ENCODE data around the gene DKK2.

DKK2 gene, protein sequence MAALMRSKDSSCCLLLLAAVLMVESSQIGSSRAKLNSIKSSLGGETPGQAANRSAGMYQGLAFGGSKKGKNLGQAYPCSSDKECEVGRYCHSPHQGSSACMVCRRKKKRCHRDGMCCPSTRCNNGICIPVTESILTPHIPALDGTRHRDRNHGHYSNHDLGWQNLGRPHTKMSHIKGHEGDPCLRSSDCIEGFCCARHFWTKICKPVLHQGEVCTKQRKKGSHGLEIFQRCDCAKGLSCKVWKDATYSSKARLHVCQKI

DNA sequence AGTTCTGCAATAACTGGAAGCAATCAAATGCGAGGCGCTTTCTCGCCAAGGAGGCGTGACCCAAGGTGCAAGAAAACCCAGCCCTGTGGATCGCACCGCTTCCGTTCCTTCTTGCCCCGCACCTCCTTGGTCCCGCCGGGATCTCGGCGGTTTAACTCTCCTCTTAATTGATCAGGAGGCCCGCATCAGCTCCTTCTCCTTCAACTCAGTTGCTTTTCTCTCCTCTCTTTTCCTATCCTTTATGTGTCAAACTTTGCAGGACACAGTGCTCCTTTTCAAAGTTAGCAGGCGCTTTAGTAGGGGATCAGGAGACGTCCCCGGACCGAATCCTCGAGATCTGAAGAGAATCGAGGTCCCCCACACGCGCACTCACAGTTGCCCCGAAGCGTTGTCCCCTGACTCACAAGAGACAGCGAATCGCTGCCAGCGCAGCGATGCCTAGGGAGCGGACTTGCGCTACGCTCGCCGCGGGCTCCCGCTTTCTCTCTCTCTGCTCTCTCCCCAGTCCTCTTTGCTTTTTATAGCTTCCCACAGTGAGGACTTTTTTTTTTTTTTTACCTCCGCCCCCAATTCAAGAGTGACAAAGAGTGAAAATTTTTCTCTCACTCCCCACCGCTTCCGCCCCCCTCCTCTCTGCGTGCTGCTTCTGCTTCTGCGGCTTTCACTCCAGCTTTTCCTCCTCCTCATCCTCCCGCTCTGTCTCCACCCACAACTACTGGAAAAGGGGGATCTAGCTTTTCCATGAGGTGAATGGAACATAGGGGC lies at the start of gene DKK2:
Gene DKK2, minus strand, starts transcription at position 495 of the 765 bp plus-strand sequence. CDS start 722 bp downstream, outside the sequence.
- TF ChIP-seq POLR2A (IDR thresholded peaks at IDR 0.05; ENCODE audit: low read length) (no peak), GATA1 (IDR thresholded peaks at IDR 0.05; ENCODE audit: low read depth, low read length) (no peak)
- no peak for DNase-seq

DNA sequence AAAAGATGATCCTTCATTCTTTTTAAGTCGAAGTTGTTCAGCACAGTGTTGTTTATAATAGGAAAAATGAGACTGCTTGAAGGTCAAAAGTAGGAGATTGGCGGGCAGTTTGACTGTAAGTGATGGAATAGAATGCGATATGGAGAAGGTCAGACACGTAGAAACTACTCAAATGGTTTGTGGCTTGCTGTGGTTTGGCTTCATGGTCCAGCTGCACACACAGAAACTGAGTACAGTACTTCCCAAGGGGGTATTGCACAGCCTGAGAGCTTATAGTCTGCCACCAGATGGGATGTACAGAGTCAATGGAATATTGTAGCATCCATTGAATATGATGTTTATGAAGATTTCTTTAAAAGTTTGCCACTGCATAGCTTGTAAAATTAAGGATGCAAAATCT lies 41.1 kb upstream of the DKK2 start:
- no peak for TF ChIP-seq POLR2A (IDR thresholded peaks at IDR 0.05; ENCODE audit: low read length)
- no peak for TF ChIP-seq GATA1 (IDR thresholded peaks at IDR 0.05; ENCODE audit: low read depth, low read length)
- no peak for DNase-seq

DNA sequence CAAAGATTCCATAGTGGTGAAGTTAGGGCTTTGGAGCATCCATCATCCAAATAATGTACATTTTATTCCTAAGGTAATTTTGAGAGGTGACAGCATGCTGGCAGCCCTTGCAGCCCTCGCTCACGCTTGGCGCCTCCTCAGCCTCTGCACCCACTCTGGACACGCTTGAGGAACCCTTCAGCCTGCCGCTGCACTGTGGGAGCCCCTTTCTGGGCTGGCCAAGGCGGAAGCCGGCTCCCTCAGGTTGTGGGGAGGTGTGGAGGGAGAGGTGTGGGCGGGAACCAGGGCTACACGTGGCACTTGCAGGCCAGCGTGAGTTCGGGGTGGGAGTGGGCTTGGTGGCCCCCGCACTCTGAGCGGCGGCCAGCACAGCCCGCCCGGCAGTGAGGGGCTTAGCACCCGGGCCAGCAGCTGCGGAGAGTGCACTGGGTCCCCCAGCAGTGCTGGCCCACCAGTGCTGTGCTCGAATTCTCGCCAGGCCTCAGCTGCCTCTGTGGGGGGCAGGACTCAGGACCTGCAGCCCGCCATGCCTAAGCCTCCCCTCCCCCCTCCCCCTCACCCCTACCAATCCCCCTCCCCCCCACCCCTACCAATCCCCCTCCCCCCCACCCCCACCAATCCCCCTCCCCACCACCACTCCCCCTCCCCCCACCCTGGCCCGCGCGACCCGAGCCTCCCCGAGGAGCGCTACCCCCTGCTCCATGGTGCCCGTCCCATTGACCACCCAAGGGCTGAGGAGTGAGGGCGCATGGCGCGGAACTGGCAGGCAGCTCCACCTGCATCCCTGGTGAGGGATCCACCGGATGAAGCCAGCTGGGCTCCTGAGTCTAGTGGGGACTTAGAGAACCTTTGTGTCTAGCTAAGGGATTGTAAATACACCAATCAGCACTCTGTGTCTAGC lies 37.0 kb upstream of the DKK2 start:
- no peak for TF ChIP-seq POLR2A (IDR thresholded peaks at IDR 0.05; ENCODE audit: low read length)
- TF ChIP-seq GATA1 (IDR thresholded peaks at IDR 0.05; ENCODE audit: low read depth, low read length), result no peak
- DNase-seq, result no peak

DNA sequence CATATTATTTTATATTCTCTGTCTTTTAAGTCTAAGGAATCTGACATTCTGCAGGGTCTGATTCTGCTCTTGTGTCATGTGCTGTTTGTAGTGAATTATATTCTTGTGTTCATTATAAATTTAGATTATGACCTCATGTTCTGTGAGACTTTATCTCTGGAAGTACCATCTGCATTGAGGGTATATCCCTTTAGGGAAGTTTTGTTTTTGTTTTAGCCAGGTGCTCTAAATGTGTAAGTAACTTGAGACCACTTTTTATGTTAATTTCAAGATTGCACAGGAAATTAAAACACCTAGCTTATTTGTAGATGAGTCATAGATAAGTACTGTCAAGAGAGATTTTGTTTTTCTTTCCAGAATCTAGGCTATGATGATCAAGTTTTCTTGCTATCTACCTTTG lies 35.0 kb upstream of the DKK2 start:
- DNase-seq, result no peak
- TF ChIP-seq GATA1 (IDR thresholded peaks at IDR 0.05; ENCODE audit: low read depth, low read length) (no peak), POLR2A (IDR thresholded peaks at IDR 0.05; ENCODE audit: low read length) (no peak)

DNA sequence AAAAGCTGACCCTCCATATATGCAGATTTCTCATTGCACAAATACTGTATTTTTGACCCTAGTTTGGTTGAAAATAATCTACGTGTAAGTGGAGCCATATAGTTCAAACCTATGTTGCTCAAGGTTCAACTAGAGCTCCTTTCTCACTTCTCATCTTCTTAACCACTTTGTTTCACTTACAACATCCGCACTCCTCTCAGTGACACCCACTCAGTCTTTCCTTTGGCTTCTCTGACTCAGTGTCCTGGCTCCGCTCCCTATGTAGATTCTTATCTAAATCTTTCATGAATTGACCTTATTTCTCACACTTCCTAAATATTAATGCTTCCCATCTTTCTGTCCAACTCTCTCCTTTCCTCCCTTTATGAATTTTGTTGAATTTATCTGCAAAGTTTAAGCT lies 32.9 kb upstream of the DKK2 start:
- DNase-seq, result no peak
- no peak for TF ChIP-seq POLR2A (IDR thresholded peaks at IDR 0.05; ENCODE audit: low read length)
- no peak for TF ChIP-seq GATA1 (IDR thresholded peaks at IDR 0.05; ENCODE audit: low read depth, low read length)

DNA sequence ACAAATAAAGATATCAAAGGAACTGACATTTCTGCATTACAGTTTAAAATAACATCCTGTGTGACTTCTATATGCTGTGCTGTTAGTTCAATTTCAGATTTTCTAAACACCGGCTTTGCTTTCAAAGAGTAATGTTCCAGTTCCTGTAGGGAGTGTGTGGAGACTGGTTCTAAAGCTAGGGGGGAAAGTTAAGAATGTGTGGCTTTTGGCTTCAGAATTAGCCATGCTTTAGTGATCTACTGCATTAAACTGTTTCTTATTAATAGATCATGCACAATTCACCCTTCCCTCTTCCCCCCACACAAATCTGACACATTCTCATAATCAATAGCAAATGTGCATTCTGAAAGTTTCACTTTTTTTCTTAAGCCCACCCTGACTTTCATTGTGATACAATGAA lies 32.0 kb upstream of the DKK2 start:
- no peak for DNase-seq
- TF ChIP-seq GATA1 (IDR thresholded peaks at IDR 0.05; ENCODE audit: low read depth, low read length) (no peak), POLR2A (IDR thresholded peaks at IDR 0.05; ENCODE audit: low read length) (no peak)

DNA sequence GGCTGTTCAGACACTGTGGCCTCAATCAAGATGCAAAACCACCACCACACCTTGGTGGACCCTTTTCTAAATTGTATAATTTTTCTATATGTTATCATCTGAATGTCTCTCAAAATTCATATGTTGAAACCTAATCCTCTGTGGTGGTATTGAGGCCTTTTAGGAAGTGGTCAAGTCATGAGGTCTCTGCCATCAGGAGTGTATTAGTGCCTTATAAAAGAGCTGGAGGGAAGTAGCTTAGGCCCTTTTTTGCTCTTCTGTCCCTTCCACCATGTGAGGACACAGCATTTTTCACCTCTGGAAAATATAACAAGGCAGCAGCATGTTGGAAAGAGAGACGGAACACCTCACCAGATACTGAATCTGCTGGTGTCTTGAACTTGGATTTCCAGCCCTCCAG lies 30.5 kb upstream of the DKK2 start:
- no peak for TF ChIP-seq POLR2A (IDR thresholded peaks at IDR 0.05; ENCODE audit: low read length)
- no peak for TF ChIP-seq GATA1 (IDR thresholded peaks at IDR 0.05; ENCODE audit: low read depth, low read length)
- no peak for DNase-seq

DNA sequence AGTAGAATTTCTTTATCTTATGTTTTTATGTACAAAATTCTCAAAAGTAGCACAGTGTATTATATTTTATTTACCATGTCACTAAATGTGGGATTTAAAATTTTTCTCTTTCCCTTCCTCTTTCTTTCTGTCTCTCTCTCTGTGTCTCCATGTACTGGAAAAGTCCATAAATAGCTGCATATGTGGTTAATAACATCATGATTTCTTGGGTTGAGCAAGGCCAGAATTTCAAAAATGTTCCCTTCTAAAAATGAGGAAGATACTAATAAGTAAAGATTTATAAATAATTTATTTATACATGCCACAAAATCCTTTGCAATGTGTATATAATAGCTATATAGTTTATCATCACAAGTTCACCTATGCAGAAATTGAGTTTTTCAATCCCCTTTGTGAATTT lies 29.1 kb upstream of the DKK2 start:
- no peak for DNase-seq
- no peak for TF ChIP-seq GATA1 (IDR thresholded peaks at IDR 0.05; ENCODE audit: low read depth, low read length)
- no peak for TF ChIP-seq POLR2A (IDR thresholded peaks at IDR 0.05; ENCODE audit: low read length)

DNA sequence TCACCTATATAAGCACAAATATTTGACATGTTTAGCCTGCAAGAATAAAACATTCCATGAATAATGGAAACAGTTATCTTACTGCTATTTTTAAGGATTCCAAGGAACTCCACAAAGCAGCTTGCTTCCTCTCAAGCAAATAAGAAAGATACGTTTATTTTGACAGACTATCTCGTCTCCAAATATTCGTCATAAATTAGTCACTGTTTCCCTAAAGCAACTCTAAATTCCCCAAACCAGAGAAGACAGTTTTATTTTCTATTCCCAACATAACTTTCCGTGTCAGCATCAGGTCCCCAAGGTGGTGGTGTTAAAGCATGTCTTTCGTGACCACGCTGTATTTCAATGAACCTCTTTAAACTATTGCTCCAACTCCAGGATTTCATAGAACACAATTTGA lies 24.3 kb upstream of the DKK2 start:
- TF ChIP-seq POLR2A (IDR thresholded peaks at IDR 0.05; ENCODE audit: low read length) (no peak), GATA1 (IDR thresholded peaks at IDR 0.05; ENCODE audit: low read depth, low read length) (no peak)
- DNase-seq, result no peak

DNA sequence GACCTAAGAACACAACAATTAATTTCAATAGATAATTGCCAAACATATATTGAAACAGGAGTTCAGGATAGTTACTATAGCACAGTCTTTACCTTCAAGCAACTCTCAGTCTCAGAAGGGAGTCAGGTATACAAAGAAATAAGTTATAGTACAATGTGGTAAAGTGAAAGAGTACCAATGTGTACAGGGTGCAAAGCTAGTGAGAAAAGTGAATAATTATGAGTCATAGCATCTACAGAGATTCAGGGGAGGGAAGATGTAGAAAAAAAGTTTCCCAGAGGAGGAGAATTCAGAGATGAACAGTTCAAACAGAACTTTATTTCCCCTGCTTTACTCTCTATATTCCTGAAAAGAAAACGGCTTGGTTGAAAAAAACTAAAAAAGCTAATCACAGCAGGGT lies 22.7 kb upstream of the DKK2 start:
- DNase-seq, result no peak
- TF ChIP-seq POLR2A (IDR thresholded peaks at IDR 0.05; ENCODE audit: low read length) (no peak), GATA1 (IDR thresholded peaks at IDR 0.05; ENCODE audit: low read depth, low read length) (no peak)

DNA sequence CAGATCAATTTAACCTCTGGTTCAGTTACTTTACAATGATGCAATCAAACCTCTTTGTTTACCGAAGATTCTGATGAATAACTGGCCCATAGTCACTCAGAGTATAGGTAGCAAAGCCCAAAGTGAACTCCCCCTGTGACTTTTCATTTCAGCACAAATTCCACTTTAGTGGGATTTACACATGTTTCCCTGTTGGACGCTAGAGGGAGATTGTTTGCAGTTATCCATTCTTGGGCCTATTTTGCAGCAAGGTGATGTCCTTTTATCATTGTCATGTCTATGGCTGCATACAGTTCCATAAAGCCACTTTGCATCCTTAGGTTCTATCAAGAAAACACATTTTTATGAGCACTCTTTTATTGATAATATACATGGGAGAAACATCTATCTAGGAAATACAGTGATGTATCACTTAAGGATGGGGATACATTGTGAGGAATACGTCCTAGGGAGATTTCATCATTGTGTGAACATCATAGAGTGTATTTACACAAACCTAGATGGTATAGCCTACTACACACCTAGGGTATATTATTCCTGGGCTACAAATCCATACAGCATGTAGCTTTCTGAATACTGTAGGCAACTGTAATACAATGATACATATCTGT lies 14.5 kb upstream of the DKK2 start:
- TF ChIP-seq GATA1 (IDR thresholded peaks at IDR 0.05; ENCODE audit: low read depth, low read length) (no peak), POLR2A (IDR thresholded peaks at IDR 0.05; ENCODE audit: low read length) (no peak)
- peak in 1 of 2 experiments; percentile 4 for DNase-seq

DNA sequence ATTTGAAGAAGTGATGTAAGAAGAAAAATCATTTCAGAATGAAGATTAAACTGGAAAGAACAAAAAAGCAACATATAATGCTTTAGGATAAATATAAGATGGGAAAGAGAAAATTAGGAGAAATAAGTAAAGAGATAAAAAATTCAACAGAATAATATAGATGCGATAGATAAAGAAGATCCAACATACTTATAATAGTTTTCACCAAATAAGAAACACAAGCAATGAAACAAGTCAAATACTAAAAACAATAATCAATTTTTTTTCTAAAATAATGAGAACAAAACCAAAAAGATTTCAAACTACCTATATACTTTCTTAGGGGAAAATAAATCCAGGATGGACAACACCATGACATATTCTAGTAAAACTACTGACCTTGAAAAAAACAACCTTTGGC lies 10.1 kb upstream of the DKK2 start:
- no peak for DNase-seq
- TF ChIP-seq POLR2A (IDR thresholded peaks at IDR 0.05; ENCODE audit: low read length) (no peak), GATA1 (IDR thresholded peaks at IDR 0.05; ENCODE audit: low read depth, low read length) (no peak)

DNA sequence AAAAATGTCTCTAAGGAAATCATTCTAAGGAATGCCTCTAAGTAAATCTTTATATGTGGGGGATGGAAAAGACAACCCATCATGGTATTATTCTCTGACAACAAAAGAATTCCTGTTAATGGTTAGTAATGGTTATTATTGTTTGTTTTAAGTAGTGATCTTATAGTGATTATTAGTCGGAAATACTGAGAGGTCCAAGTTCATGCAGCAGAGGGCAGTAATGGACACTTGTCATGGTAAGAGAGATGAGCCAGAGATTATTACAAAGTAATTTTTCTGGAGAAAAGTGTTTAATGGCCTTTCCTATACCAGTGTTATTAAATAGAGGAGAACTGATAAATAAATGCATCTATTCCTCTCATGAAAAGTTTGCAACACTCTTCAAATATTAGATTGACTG lies 8.1 kb upstream of the DKK2 start:
- TF ChIP-seq GATA1 (IDR thresholded peaks at IDR 0.05; ENCODE audit: low read depth, low read length) (no peak), POLR2A (IDR thresholded peaks at IDR 0.05; ENCODE audit: low read length) (no peak)
- no peak for DNase-seq

DNA sequence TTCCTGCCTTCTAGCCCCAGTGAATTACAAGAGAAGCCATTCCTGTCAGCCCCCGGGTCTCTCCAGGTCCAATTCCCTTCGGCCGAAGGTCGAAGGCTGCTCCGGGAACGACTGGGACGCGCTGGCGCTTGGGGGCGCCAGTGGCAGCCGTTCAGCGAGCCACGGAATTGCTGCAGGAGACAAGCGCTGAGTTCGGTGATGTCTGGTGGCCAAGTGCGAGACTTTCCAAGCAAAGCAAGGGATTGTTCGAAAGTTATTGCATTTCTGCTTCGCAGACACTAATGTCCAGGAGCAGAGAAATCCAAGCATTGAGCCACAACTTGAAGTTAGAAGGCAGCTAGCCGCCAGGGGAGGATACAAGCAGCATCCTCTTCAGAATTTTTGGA lies 1.1 kb upstream of the DKK2 start:
- DNase-seq, result no peak
- TF ChIP-seq POLR2A (IDR thresholded peaks at IDR 0.05; ENCODE audit: low read length), result no peak
- TF ChIP-seq GATA1 (IDR thresholded peaks at IDR 0.05; ENCODE audit: low read depth, low read length), result no peak

Data from erythroblast (primary cell).